Endothelial cell (in vitro differentiated cells): ENCODE data around the gene PDE4D. TPM values are rescaled to one million over a fixed set of nuclear protein-coding genes. Genes with fewer than 3 reads are reported as not detected.

Experiments used
- DNase-seq: peaks from one replicate; pipeline ENCODE4 v3.0.0; 2021; ENCODE audit warnings: low spot score
- H3K27ac Mint-ChIP-seq: one replicate; pipeline ENCODE4 v1.8.0; 2021; ENCODE audit warnings: mixed read lengths, inconsistent platforms; ENCODE audit not compliant: unreplicated experiment
- H3K27me3 Mint-ChIP-seq: one replicate; pipeline ENCODE4 v1.8.0; 2021; ENCODE audit warnings: mild to moderate bottlenecking, moderate library complexity, mixed read lengths, inconsistent platforms; ENCODE audit not compliant: unreplicated experiment
- H3K36me3 Mint-ChIP-seq: one replicate; pipeline ENCODE4 v1.8.0; 2021; ENCODE audit warnings: mild to moderate bottlenecking, low read depth, mixed read lengths, inconsistent platforms; ENCODE audit not compliant: unreplicated experiment
- H3K4me1 Mint-ChIP-seq: one replicate; pipeline ENCODE4 v1.8.0; 2021; ENCODE audit warnings: mild to moderate bottlenecking, mixed read lengths, inconsistent platforms; ENCODE audit not compliant: unreplicated experiment
- H3K4me3 Mint-ChIP-seq: one replicate; pipeline ENCODE4 v1.8.0; 2021; ENCODE audit warnings: mild to moderate bottlenecking, mixed read lengths, inconsistent platforms; ENCODE audit not compliant: unreplicated experiment
- H3K9me3 Mint-ChIP-seq: one replicate; pipeline ENCODE4 v1.8.0; 2021; ENCODE audit warnings: mixed read lengths, inconsistent platforms; ENCODE audit not compliant: unreplicated experiment
- CTCF ChIP-seq: fragments of 200-600 bp; sonication (generic); IDR thresholded peaks from one replicate; pipeline ENCODE4 v1.5.0; 2021; ENCODE audit warnings: antibody characterized with exemption; ENCODE audit not compliant: unreplicated experiment
- total RNA-seq: library from RNA; stranded (reverse); fragmentation: NEBNext Ultra II Directional; extraction: Animal tissue kit (Norgen Biotek cat#: 25700); gene quantifications from one replicate; pipeline ENCODE4 v1.2.1, GENCODE V29; 2021; ENCODE audit not compliant: unreplicated experiment

The PDE4D gene
- total RNA-seq, 1 donor from 2014 or later: 9.4 TPM

GRCh38 chr5:59218424-59219045 is 675.0 kb downstream of the PDE4D start:
- H3K4me1 Mint-ChIP-seq: no peaks in the 10 kb centered on the region
- TF ChIP-seq CTCF: peak; percentile 74
- H3K27me3 Mint-ChIP-seq: no peaks in the 10 kb centered on the region
- no peak overlapping the region for H3K4me3 Mint-ChIP-seq
- H3K9me3 Mint-ChIP-seq: no peaks in the 10 kb centered on the region
- H3K27ac Mint-ChIP-seq: no peak overlapping the region
- DNase-seq: no peak
- H3K36me3 Mint-ChIP-seq: no peaks in the 10 kb centered on the region

GRCh38 chr5:59216841-59217240 is 676.7 kb downstream of the PDE4D start:
- TF ChIP-seq CTCF: no peak
- H3K4me1 Mint-ChIP-seq: no peaks in the 10 kb centered on the region
- no peak overlapping the region for H3K4me3 Mint-ChIP-seq
- no peak for DNase-seq
- H3K9me3 Mint-ChIP-seq: no peaks in the 10 kb centered on the region
- H3K27ac Mint-ChIP-seq: no peak overlapping the region
- no peaks in the 10 kb centered on the region for H3K36me3 Mint-ChIP-seq
- no peaks in the 10 kb centered on the region for H3K27me3 Mint-ChIP-seq

GRCh38 chr5:59212596-59212995 is 680.9 kb downstream of the PDE4D start:
- H3K27me3 Mint-ChIP-seq: no peaks in the 10 kb centered on the region
- H3K4me1 Mint-ChIP-seq: no peaks in the 10 kb centered on the region
- H3K27ac Mint-ChIP-seq: no peak overlapping the region
- no peaks in the 10 kb centered on the region for H3K9me3 Mint-ChIP-seq
- no peak overlapping the region for H3K4me3 Mint-ChIP-seq
- TF ChIP-seq CTCF: no peak
- no peak for DNase-seq
- H3K36me3 Mint-ChIP-seq: no peaks in the 10 kb centered on the region

- H3K36me3 Mint-ChIP-seq: no peaks in the 10 kb centered on the region
- no peak overlapping the region for H3K27ac Mint-ChIP-seq
- DNase-seq: no peak
Measured at GRCh38 chr5:59209758-59210359, 683.7 kb downstream of the PDE4D start.

More at GRCh38 chr5:59209758-59210359, 683.7 kb downstream of the PDE4D start:
- Mint-ChIP-seq H3K27me3 (no peaks in the 10 kb centered on the region), H3K4me1 (no peaks in the 10 kb centered on the region), H3K9me3 (no peaks in the 10 kb centered on the region), H3K4me3 (no peak overlapping the region)
- TF ChIP-seq CTCF: no peak
